ENCODE measurements around the gene CCDC169. TPM values are rescaled to one million over a fixed set of nuclear protein-coding genes. Genes with fewer than 3 reads are reported as not detected.

Gene CCDC169
- 3.8 and 4.7 TPM in 2 replicates for polyA plus RNA-seq

GRCh38 chr13:36297366-36298338 is at the start of gene CCDC169:
Gene CCDC169 (minus strand): TSS chr13:36297814. CDS start chr13:36297719, 95 bp downstream.

DNA sequence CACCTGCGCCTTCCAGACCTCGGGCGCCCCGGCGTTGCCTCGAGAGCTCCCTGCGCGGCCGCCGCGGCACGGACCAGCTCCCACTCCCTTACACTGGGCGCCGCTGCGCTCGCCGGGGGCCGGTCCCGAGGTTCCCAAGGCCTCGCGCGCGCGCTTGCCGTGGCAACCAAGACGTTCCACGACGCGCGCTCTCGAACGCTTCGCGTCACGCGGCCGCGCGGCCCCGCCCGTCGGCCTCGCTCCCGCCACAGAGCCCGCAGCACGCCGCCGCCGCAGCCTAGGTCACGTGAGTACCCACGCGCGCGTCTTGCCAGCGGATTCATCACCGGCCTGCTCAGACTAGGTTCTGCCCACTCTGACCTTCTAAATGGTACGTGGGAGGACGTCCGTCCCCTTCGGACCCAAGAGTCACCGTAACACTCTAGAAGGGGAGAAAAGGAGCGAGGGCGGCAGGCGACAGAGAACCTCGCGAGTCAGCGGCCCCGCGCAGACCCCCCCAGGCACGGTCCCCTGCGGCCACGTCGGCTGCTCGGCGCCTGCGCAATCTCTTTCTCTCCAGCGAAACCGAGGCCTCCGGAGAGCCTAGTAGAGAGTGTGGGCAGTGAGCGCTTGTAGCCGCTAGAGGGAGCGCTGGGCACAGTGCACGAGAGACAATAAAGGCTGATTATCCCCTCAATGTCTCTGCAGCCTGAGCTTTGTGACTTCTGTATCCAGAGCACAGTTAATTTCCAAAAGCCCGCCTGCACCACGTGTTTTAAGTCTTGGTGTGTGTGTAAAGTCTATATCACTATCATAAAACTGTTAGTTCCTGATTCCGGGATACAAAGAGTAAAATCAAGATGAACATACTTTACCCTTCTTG is 48.8 kb upstream of the CCDC169 start, which contains the start of gene SPART:
Gene SPART, minus strand, starts transcription at position 173 of the 862 bp plus-strand sequence. CDS start 10,564 bp downstream, outside the sequence.

DNA sequence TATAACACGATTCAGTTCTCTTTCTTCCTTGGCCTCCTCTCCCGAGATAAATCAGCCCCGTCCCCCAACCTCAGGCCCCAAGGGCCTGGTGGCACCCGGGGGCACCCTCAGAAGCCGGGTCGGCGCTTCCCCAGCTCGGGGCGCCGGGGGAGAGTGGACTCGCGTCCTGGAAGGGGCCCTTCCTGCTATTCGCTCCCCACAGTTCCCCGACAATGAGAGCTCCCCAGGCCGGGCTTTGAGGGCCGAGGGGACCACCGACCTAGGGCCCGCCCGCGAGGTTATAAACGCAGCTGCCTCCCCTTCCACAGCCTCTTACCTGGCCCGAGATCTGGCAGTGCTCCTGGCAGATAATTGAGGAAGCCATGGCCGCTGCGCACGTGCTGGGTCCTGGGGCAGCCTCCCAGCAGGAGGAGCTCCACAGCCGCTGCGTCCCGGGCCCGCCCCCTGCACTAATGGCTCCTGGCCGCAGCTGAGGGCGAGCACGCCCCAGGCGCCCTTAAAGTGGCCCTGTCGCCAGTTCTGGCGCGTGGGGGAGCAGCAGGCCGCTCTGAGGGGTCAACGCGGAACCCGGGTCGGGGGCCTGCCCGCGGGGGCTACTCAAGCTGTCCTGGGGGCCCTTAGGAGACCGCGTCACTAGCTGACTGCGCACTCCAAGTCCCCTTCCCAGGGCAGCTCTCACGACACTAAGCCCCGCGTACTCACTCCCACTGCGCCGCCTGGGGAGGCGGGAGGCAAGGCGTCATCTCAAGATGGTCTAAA is 83.3 kb downstream of the CCDC169 start, which contains the start of gene SOHLH2:
Gene SOHLH2, minus strand, starts transcription at position 394 of the 759 bp plus-strand sequence. Its CDS starts 30 bp downstream, at position 364.

Other genes starting within 250 kb of the CCDC169 start
- gene DCLK1, start 166.4 kb downstream of the CCDC169 start, polyA plus RNA-seq = 115 and 118 TPM in 2 replicates
- gene SOHLH2, start 83.3 kb downstream of the CCDC169 start, polyA plus RNA-seq = 0.63 and 1.1 TPM in 2 replicates
- 74.5 and 77.8 TPM in 2 replicates for gene SPART, start 48.6 kb upstream of the CCDC169 start, polyA plus RNA-seq
- 5.6 and 13.0 TPM in 2 replicates for gene CCNA1, start 134.7 kb upstream of the CCDC169 start, polyA plus RNA-seq